ENCODE results near the gene HAND2.

GRCh38 chr4:173498771-173499170, 31.3 kb downstream of the HAND2 start:
- no peak for TF ChIP-seq CTCF (IDR thresholded peaks at IDR 0.05)
- TF ChIP-seq TCF7L2 (IDR thresholded peaks at IDR 0.05; ENCODE audit: low read depth, low read length), result no peak
- no peak for TF ChIP-seq POLR2AphosphoS5 (IDR thresholded peaks at IDR 0.05; ENCODE audit: low read depth, low read length)
